Neural crest cell (in vitro differentiated cells): ENCODE measurements around the gene PRRG2. TPM values are rescaled to one million over a fixed set of nuclear protein-coding genes. Genes with fewer than 3 reads are reported as not detected.

Experiments used
- DNase-seq: peaks from one replicate; pipeline ENCODE4 v3.0.0; 2021; ENCODE audit warnings: low read depth, mixed read lengths, low spot score
- H3K27ac Mint-ChIP-seq: one replicate; pipeline ENCODE4 v1.8.0; 2021; ENCODE audit warnings: mild to moderate bottlenecking, mixed read lengths; ENCODE audit not compliant: unreplicated experiment
- H3K27me3 Mint-ChIP-seq: 2 replicates; pipeline ENCODE4 v1.8.0; 2021; ENCODE audit warnings: low read depth, mild to moderate bottlenecking, mixed read lengths
- H3K36me3 Mint-ChIP-seq: 2 replicates; pipeline ENCODE4 v1.8.0; 2021; ENCODE audit warnings: low read depth, mild to moderate bottlenecking, mixed read lengths
- H3K4me1 Mint-ChIP-seq: 2 replicates; pipeline ENCODE4 v1.8.0; 2021; ENCODE audit warnings: mixed read lengths
- H3K4me3 Mint-ChIP-seq: one replicate; pipeline ENCODE4 v1.8.0; 2021; ENCODE audit warnings: mild to moderate bottlenecking, mixed read lengths
- H3K9me3 Mint-ChIP-seq: 2 replicates; pipeline ENCODE4 v1.8.0; 2021; ENCODE audit warnings: mixed read lengths
- CTCF ChIP-seq: fragments of 200-600 bp; sonication (generic); conservative IDR thresholded peaks from 2 replicates; pipeline ENCODE4 v1.5.0; 2021; ENCODE audit warnings: antibody characterized with exemption, mild to moderate bottlenecking
- total RNA-seq: library from RNA; stranded (reverse); gene quantifications from 2 replicates; pipeline ENCODE4 v1.2.1, GENCODE V29; 2021

The PRRG2 gene
- total RNA-seq, 1 donor from 2014 or later = 1.0 TPM

GRCh38 chr19:49554701-49555181 is 26.4 kb upstream of the PRRG2 start:
- Mint-ChIP-seq H3K9me3 (no peaks in the 10 kb centered on the region), H3K4me1 (no peaks in the 10 kb centered on the region), H3K36me3 (peaks cover 7% of the 10 kb centered on the region), H3K27me3 (no peaks in the 10 kb centered on the region), H3K27ac (no peak overlapping the region), H3K4me3 (no peak overlapping the region)
- no peak for DNase-seq
- TF ChIP-seq CTCF = no peak

DNA sequence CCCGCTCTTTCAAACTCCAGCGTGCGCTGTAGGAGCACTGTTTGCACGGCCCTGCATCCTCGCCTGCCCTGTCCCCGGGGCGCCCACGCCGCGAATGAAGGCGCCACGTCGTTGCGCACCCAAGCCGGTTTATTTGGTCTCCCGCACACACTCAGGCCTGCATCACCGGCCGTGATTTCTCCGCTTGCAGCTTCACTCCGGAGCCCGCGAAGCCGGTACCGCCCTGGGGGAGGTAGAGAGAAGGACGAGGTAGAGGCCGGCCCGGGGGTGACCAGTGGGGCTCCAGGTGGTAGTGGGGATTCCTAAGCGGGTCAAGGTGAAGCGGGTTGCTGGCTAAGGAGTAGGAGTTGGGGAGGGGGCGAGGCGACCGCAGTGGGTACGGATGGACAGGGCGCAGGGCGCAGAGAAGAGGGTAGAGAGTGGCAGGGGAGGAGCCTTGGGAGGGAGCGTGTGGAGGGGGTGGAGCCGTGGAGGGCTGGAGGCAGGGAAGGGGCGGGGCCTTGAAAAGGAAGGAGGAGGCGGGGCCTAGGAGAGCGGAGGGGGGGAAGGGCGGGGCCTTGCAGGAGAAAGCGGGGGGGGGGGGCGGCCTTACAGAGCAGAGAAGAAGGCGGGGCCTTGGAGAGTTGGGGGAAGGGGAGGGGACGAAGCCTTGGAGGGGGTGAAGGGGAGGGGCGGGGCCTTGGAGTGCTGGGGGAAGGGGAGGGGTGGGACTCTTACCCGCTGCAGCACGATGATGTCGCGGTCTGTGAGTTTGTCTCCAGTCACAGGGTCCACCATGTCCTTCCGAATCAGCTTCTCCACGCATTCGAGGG is 25.3 kb upstream of the PRRG2 start:
- peaks cover 7% of the 10 kb centered on the region for H3K36me3 Mint-ChIP-seq
- H3K9me3 Mint-ChIP-seq = no peaks in the 10 kb centered on the region
- no peaks in the 10 kb centered on the region for H3K4me1 Mint-ChIP-seq
- DNase-seq = peak; percentile 21
- H3K27ac Mint-ChIP-seq = no peak overlapping the region
- H3K4me3 Mint-ChIP-seq = no peak overlapping the region
- H3K27me3 Mint-ChIP-seq = no peaks in the 10 kb centered on the region
- no peak for TF ChIP-seq CTCF

GRCh38 chr19:49556412-49557398 is 24.4 kb upstream of the PRRG2 start:
- H3K27ac Mint-ChIP-seq = no peak overlapping the region
- H3K36me3 Mint-ChIP-seq = peaks cover 7% of the 10 kb centered on the region
- no peaks in the 10 kb centered on the region for H3K9me3 Mint-ChIP-seq
- DNase-seq = no peak
- no peak overlapping the region for H3K4me3 Mint-ChIP-seq
- H3K27me3 Mint-ChIP-seq = no peaks in the 10 kb centered on the region
- no peak for TF ChIP-seq CTCF
- H3K4me1 Mint-ChIP-seq = no peaks in the 10 kb centered on the region

GRCh38 chr19:49557641-49558325 is 23.3 kb upstream of the PRRG2 start:
- peaks cover 7% of the 10 kb centered on the region for H3K36me3 Mint-ChIP-seq
- H3K9me3 Mint-ChIP-seq = no peaks in the 10 kb centered on the region
- no peaks in the 10 kb centered on the region for H3K4me1 Mint-ChIP-seq
- no peak overlapping the region for H3K4me3 Mint-ChIP-seq
- H3K27me3 Mint-ChIP-seq = no peaks in the 10 kb centered on the region
- DNase-seq = no peak
- no peak overlapping the region for H3K27ac Mint-ChIP-seq
- TF ChIP-seq CTCF = no peak

DNA sequence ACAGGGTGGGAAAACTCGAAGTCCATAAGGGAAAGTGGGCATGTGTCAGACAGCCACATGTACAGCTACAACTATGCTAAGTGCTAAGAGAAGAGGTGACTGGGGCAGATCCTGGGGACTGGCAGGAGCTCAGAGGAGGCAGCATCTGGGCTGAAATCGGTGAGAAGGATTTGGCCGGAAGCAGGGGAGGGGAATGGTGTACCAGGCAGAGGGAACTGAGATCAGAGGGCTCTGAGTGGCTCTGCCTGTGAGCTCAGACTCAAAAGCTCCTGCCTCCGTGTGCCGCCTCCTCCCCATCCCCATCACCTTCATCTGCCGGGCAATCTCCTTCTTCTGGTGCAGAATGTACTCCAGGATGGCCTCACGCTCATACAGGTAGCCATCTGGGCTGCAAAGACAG is 22.5 kb upstream of the PRRG2 start:
- Mint-ChIP-seq H3K27me3 (no peaks in the 10 kb centered on the region), H3K4me1 (no peaks in the 10 kb centered on the region), H3K27ac (peak overlapping the region; percentile 50), H3K9me3 (no peaks in the 10 kb centered on the region), H3K4me3 (no peak overlapping the region), H3K36me3 (peaks cover 6% of the 10 kb centered on the region)
- TF ChIP-seq CTCF = no peak
- DNase-seq = no peak
